H9 (cell line): ENCODE results near the gene LCMT2. TPM values are rescaled to one million over a fixed set of nuclear protein-coding genes. Genes with fewer than 3 reads are reported as not detected.

ENCODE experiments used
- DNase-seq: peaks from one replicate; pipeline ENCODE4 v3.0.0-alpha.2; 2017
- H2AFZ ChIP-seq: one replicate; pipeline ENCODE4 v1.6.1; 2013; ENCODE audit warnings: mild to moderate bottlenecking, low read length, control low read depth, moderate library complexity
- H2AK5ac ChIP-seq: 2 replicates; pipeline ENCODE4 v1.6.1; 2013; ENCODE audit warnings: low read length, control low read depth, mixed read lengths; ENCODE audit not compliant: insufficient read length
- H2BK120ac ChIP-seq: one replicate; pipeline ENCODE4 v1.6.1; 2013; ENCODE audit warnings: low read depth, mild to moderate bottlenecking, low read length, control low read depth, inconsistent platforms; ENCODE audit not compliant: poor library complexity, severe bottlenecking
- H2BK12ac ChIP-seq: 2 replicates; pipeline ENCODE4 v1.6.1; 2013; ENCODE audit warnings: low read length, control low read depth, mixed read lengths, low read depth; ENCODE audit not compliant: insufficient read length
- H2BK15ac ChIP-seq: 2 replicates; pipeline ENCODE4 v1.6.1; 2013; ENCODE audit warnings: low read depth, low read length, control low read depth
- H2BK20ac ChIP-seq: one replicate; pipeline ENCODE4 v1.6.1; 2013; ENCODE audit warnings: low read depth, mild to moderate bottlenecking, low read length, control low read depth, inconsistent platforms; ENCODE audit not compliant: poor library complexity, severe bottlenecking
- H2BK5ac ChIP-seq: 2 replicates; pipeline ENCODE4 v1.6.1; 2013; ENCODE audit warnings: low read length, control low read depth, mixed read lengths; ENCODE audit not compliant: insufficient read length
- H3K14ac ChIP-seq: 2 replicates; pipeline ENCODE4 v1.6.1; 2013; ENCODE audit warnings: low read length, control low read depth; ENCODE audit not compliant: insufficient read depth
- H3K18ac ChIP-seq: 2 replicates; pipeline ENCODE4 v1.6.1; 2013; ENCODE audit warnings: low read depth, mild to moderate bottlenecking, mixed read lengths, low read length, control low read depth; ENCODE audit not compliant: insufficient read length
- H3K23ac ChIP-seq: 2 replicates; pipeline ENCODE4 v1.6.1; 2013; ENCODE audit warnings: low read length, control low read depth, mixed read lengths, low read depth; ENCODE audit not compliant: insufficient read length
- H3K23me2 ChIP-seq: 2 replicates; pipeline ENCODE4 v1.6.1; 2013; ENCODE audit warnings: low read depth, mild to moderate bottlenecking, mixed read lengths, low read length, control low read depth; ENCODE audit not compliant: insufficient read length, poor library complexity, severe bottlenecking
- H3K27ac ChIP-seq: 2 replicates; pipeline ENCODE4 v1.5.1; 2013; ENCODE audit warnings: low read length, control low read depth, mixed read lengths, low read depth; ENCODE audit not compliant: insufficient read length
- H3K27me3 ChIP-seq: 2 replicates; pipeline ENCODE4 v1.6.1; 2013; ENCODE audit warnings: low read length, control low read depth, inconsistent platforms; ENCODE audit not compliant: insufficient read depth
- H3K4ac ChIP-seq: 2 replicates; pipeline ENCODE4 v1.6.1; 2013; ENCODE audit warnings: low read depth, mild to moderate bottlenecking, control low read depth, inconsistent platforms, low read length, moderate library complexity
- H3K4me1 ChIP-seq: 2 replicates; pipeline ENCODE4 v1.6.1; 2013; ENCODE audit warnings: low read length, control low read depth, inconsistent platforms; ENCODE audit not compliant: insufficient read depth
- H3K4me2 ChIP-seq: 2 replicates; pipeline ENCODE4 v1.6.1; 2013; ENCODE audit warnings: low read length, control low read depth, mixed read lengths; ENCODE audit not compliant: insufficient read length, insufficient read depth
- H3K56ac ChIP-seq: 2 replicates; pipeline ENCODE4 v1.6.1; 2013; ENCODE audit warnings: low read depth, mild to moderate bottlenecking, mixed read lengths, low read length, control low read depth; ENCODE audit not compliant: insufficient read length
- H3K79me1 ChIP-seq: 2 replicates; pipeline ENCODE4 v1.6.1; 2013; ENCODE audit warnings: low read depth, mild to moderate bottlenecking, moderate library complexity, low read length, control low read depth, inconsistent platforms; ENCODE audit not compliant: insufficient read depth, poor library complexity, severe bottlenecking
- H3K79me2 ChIP-seq: 2 replicates; pipeline ENCODE4 v1.6.1; 2013; ENCODE audit warnings: low read length, control low read depth, inconsistent platforms; ENCODE audit not compliant: insufficient read depth
- H3K9ac ChIP-seq: 2 replicates; pipeline ENCODE4 v1.6.1; 2013; ENCODE audit warnings: low read length, control low read depth, mixed read lengths; ENCODE audit not compliant: insufficient read length; ENCODE audit errors: extremely low read depth
- H3K9me3 ChIP-seq: one replicate; pipeline ENCODE4 v1.6.1; 2013; ENCODE audit warnings: low read depth, low read length, inconsistent platforms; ENCODE audit not compliant: control insufficient read depth
- H3T11ph ChIP-seq: one replicate; pipeline ENCODE4 v1.6.1; 2013; ENCODE audit warnings: mild to moderate bottlenecking, low read length, control low read depth, inconsistent platforms
- H4K20me1 ChIP-seq: one replicate; pipeline ENCODE4 v1.6.1; 2013; ENCODE audit not compliant: control insufficient read depth, insufficient read length, insufficient read depth
- H4K5ac ChIP-seq: 2 replicates; pipeline ENCODE4 v1.6.1; 2013; ENCODE audit warnings: low read depth, mild to moderate bottlenecking, mixed read lengths, low read length, control low read depth; ENCODE audit not compliant: insufficient read length
- H4K8ac ChIP-seq: replicated peaks from 2 replicates; pipeline ENCODE4 v1.6.1; 2013; ENCODE audit warnings: low read length, control low read depth, mixed read lengths, low read depth; ENCODE audit not compliant: insufficient read length
- H4K91ac ChIP-seq: 2 replicates; pipeline ENCODE4 v1.6.1; 2013; ENCODE audit warnings: low read depth, mild to moderate bottlenecking, moderate library complexity, mixed read lengths, low read length, control low read depth; ENCODE audit not compliant: insufficient read length
- H3K27ac Mint-ChIP-seq, 3 experiments: 2 replicates in 2 of 3; 3 replicates in 1 of 3; pipeline ENCODE4 v1.8.0; 2020 to 2021; ENCODE audit warnings: mixed read lengths in 3 of 3, mild to moderate bottlenecking in 1 of 3, moderate library complexity in 1 of 3
- H3K27me3 Mint-ChIP-seq: 2 replicates; pipeline ENCODE4 v1.8.0; 2021; ENCODE audit warnings: low read depth, mild to moderate bottlenecking, moderate library complexity, mixed read lengths
- H3K36me3 Mint-ChIP-seq, 3 experiments: 2 replicates in 2 of 3; 3 replicates in 1 of 3; pipeline ENCODE4 v1.8.0; 2020 to 2021; ENCODE audit warnings: low read depth in 3 of 3, mixed read lengths in 3 of 3; ENCODE audit not compliant: insufficient read depth in 1 of 3
- H3K4me1 Mint-ChIP-seq, 2 experiments: 2 replicates each; pipeline ENCODE4 v1.8.0; 2020; ENCODE audit warnings: mixed read lengths in 2 of 2
- H3K4me3 Mint-ChIP-seq, 2 experiments: 2 replicates in 1 of 2; 3 replicates in 1 of 2; pipeline ENCODE4 v1.8.0; 2020 to 2021; ENCODE audit warnings: mild to moderate bottlenecking in 2 of 2, mixed read lengths in 2 of 2, moderate library complexity in 1 of 2
- H3K9me3 Mint-ChIP-seq, 2 experiments: 2 replicates in 1 of 2; 3 replicates in 1 of 2; pipeline ENCODE4 v1.8.0; 2020; ENCODE audit warnings: mild to moderate bottlenecking in 2 of 2, mixed read lengths in 2 of 2, moderate library complexity in 1 of 2
- CTCF ChIP-seq: fragments of 200-600 bp; sonication (generic); conservative IDR thresholded peaks from 3 replicates; pipeline ENCODE4 v1.8.0; 2021; ENCODE audit warnings: antibody characterized with exemption, mild to moderate bottlenecking
- WGBS: extraction: QIAGEN DNeasy Blood & Tissue Kit; methylation state at CpG from one replicate; pipeline ENCODE4 v1.1.7; 2013; ENCODE audit warnings: missing lambda C conversion rate, low lambda C conversion rate, mixed read lengths; ENCODE audit not compliant: insufficient read length; ENCODE audit errors: extremely low coverage; 5-methylcytosine and 5-hydroxymethylcytosine counted together
- total RNA-seq: library from RNA; stranded (reverse); gene quantifications from 2 replicates; pipeline ENCODE4 v1.2.1, GENCODE V29; 2021

The LCMT2 gene
- total RNA-seq, 1 experiment from 2014 or later: 16.5 TPM

- H3K4me1 ChIP-seq: no peaks in the 10 kb centered on the region
- no peak overlapping the region for H4K91ac ChIP-seq
- no peak overlapping the region for H3K18ac ChIP-seq
- Mint-ChIP-seq H3K4me3 (no peak overlapping the region), H3K9me3 (no peaks in the 10 kb centered on the region), H3K4me1 (peaks cover 0 to 10% of the 10 kb centered on the region in 2 experiments; a peak in 2 of 4 replicates), H3K27ac (no peak overlapping the region), H3K27me3 (peaks cover 5% of the 10 kb centered on the region), H3K36me3 (no peaks in the 10 kb centered on the region)
- H4K5ac ChIP-seq: no peak overlapping the region
- H2AFZ ChIP-seq: no peak overlapping the region
- no peak overlapping the region for H2BK12ac ChIP-seq
- H3K23me2 ChIP-seq: no peaks in the 10 kb centered on the region
- H3K9me3 ChIP-seq: no peaks in the 10 kb centered on the region
- H3K23ac ChIP-seq: no peak overlapping the region
- H3K14ac ChIP-seq: no peak overlapping the region
- H3K79me2 ChIP-seq: no peaks in the 10 kb centered on the region
- H3K56ac ChIP-seq: no peak overlapping the region
- no peaks in the 10 kb centered on the region for H3K79me1 ChIP-seq
- H3K27ac ChIP-seq: no peak overlapping the region
- TF ChIP-seq CTCF: no peak
- H3K9ac ChIP-seq: no peak overlapping the region
- no peak overlapping the region for H2BK120ac ChIP-seq
- no peak overlapping the region for H3K4me2 ChIP-seq
- no peak overlapping the region for H4K8ac ChIP-seq
- H2BK5ac ChIP-seq: no peak overlapping the region
- H3T11ph ChIP-seq: no peak overlapping the region
- no peak overlapping the region for H2BK20ac ChIP-seq
- no peak for DNase-seq
- no peaks in the 10 kb centered on the region for H4K20me1 ChIP-seq
- H3K27me3 ChIP-seq: no peaks in the 10 kb centered on the region
- H3K4ac ChIP-seq: no peak overlapping the region
- H2AK5ac ChIP-seq: no peak overlapping the region
- H2BK15ac ChIP-seq: no peak overlapping the region
- WGBS: no CpG with 5 or more reads among the region's 4 CpGs
Measured at GRCh38 chr15:43277901-43278300, 52.5 kb downstream of the LCMT2 start.
